Measurements from ENCODE around the gene HOMER2.
"Not testable (repeated sequence)": the region's sequence is repeated elsewhere in the genome, so short reads cannot be mapped to it uniquely, and the experiment has no call there.

HOMER2 gene

GRCh38 chr15:82895983-82896382, 56.5 kb downstream of the HOMER2 start:
- no peak for DNase-seq (ENCODE audit: low read depth in 2 of 2)

- DNase-seq (ENCODE audit: low read depth in 2 of 2) = no peak
Measured at GRCh38 chr15:82894971-82895520, 57.5 kb downstream of the HOMER2 start.

- not testable (repeated sequence) for DNase-seq (ENCODE audit: low read depth in 2 of 2)
Measured at GRCh38 chr15:82893473-82893872, 59.0 kb downstream of the HOMER2 start.

GRCh38 chr15:82892573-82892972, 59.9 kb downstream of the HOMER2 start:
- DNase-seq (ENCODE audit: low read depth in 2 of 2) = no peak

- DNase-seq (ENCODE audit: low read depth in 2 of 2) = no peak
Measured at GRCh38 chr15:82890995-82891390, 61.5 kb downstream of the HOMER2 start.

GRCh38 chr15:82890338-82890994, 62.1 kb downstream of the HOMER2 start:
- DNase-seq (ENCODE audit: low read depth in 2 of 2) = no peak

DNA sequence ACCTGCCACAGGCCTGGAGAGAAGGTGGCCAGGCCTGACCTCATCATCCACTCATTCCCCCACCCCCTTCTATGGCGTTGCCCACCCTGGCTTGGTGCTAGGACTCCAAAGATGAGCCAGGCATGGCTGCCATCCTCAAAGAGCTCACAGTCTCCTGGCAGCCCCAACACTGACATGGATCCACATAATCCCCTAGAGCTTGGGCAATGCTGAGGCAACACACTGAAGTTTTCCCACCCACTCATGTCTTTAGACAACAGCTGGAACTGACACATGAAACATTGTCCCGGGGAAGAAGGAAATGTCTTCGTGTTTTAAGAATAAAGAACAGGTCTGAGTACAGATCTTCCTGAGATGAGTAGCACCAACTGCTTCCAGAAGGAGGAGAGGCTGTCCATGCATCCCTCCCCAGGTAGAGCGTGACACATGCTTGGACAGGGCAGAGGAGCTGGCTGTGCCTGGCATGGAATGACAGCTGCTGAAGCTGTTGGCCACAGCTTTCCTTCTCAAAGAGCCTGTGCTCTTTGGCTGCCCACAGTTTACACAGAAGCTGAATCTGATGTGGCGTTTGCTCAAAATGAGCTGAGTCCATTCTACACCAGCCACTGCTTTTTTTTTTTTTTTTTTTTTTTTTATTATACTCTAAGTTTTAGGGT, 70.1 kb downstream of the HOMER2 start:
- no peak for DNase-seq (ENCODE audit: low read depth in 2 of 2)

GRCh38 chr15:82881747-82882146, 70.8 kb downstream of the HOMER2 start:
- no peak for DNase-seq (ENCODE audit: low read depth in 2 of 2)

DNA sequence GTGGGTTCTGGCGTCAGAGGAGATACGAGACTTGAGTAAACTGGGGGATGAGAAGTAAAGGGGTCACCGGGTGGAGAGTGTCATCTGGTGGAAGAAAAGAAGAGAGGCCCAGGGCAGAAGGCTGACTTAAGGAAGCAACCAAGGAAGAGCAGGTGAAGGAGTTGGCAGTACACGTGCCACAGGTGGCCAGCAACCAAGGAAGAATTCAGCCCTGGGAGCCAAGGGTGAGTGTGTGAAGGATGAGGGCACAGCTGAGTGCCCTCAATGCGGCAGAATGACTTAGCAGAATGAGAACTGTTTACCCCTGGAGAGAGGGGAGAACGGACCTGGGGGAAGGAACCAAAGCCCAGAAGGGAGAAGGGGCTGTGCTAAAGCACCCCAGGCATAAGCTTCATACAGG, 71.8 kb downstream of the HOMER2 start:
- DNase-seq (ENCODE audit: low read depth in 2 of 2) = no peak

DNA sequence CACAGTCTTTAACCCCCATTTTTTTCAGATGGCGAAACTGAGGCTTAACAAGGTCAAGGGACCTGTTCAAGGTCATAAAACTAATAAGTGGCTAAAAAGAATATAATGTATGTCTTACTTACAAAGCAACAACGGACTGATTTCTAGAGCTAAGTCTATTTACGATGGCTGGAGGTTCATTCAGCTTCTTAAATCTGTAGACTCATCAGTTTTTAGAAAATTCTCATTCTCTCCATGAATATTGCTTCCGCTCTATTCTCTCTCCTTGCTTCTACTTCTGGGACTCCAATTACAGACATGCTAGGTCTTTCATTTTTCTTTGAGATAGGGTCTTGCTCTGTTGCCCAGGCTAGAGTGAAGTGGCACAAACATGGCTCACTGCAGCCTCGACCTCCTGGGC, 74.2 kb downstream of the HOMER2 start:
- no peak for DNase-seq (ENCODE audit: low read depth in 2 of 2)

- no peak for DNase-seq (ENCODE audit: low read depth in 2 of 2)
Measured at GRCh38 chr15:82877825-82878224, 74.7 kb downstream of the HOMER2 start.

DNA sequence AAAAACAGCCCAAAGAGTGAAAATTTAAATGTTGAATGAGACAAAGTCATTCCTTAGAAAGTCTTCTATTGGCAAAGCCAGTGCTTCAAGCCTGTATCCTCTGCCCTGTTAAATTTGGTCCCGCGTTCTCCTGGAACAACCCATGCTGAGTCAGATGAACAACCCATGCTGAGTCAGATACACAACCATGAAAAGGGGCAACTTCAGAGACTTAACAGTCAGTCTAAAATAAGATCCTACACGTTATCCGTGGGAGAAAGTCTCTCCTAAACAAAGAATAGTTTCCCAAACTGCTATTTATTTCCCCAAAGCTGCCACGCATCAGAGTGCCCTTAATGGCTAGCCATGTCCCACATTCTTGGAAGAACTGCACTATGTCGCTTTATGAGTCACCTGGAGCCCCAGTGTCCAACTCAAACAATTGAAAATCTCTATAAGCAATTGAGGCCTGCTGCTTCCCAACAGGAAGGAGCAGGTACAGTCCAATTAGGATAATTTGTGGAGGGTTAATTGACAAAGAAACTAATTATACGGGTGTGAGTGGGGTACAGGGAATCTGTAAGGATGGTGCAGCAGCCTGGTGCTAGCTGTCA, 77.0 kb downstream of the HOMER2 start:
- DNase-seq (ENCODE audit: low read depth in 2 of 2) = no peak

- no peak for DNase-seq (ENCODE audit: low read depth in 2 of 2)
Measured at GRCh38 chr15:82874961-82875360, 77.6 kb downstream of the HOMER2 start.

DNA sequence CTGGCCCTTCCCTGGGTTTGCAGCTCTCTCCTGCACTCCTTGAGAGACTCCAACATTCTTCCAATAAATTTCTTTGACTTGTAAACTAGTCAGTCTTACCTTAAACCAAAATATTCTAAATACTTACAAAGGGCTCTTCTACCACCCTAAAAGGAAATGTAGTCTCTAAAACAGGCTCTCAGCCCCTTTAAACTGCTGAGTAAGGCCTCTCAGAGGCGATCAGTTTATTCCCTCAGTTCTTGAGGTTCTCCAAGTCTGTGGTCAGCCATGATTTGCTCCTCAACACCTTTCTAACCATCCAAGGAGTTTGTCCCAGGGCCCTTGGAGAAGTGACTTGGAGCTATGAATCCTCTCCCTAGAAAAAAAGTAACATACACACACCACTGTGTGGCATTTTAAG, 78.3 kb downstream of the HOMER2 start:
- DNase-seq (ENCODE audit: low read depth in 2 of 2) = no peak

- no peak for DNase-seq (ENCODE audit: low read depth in 2 of 2)
Measured at GRCh38 chr15:82873000-82873680, 79.4 kb downstream of the HOMER2 start.

DNA sequence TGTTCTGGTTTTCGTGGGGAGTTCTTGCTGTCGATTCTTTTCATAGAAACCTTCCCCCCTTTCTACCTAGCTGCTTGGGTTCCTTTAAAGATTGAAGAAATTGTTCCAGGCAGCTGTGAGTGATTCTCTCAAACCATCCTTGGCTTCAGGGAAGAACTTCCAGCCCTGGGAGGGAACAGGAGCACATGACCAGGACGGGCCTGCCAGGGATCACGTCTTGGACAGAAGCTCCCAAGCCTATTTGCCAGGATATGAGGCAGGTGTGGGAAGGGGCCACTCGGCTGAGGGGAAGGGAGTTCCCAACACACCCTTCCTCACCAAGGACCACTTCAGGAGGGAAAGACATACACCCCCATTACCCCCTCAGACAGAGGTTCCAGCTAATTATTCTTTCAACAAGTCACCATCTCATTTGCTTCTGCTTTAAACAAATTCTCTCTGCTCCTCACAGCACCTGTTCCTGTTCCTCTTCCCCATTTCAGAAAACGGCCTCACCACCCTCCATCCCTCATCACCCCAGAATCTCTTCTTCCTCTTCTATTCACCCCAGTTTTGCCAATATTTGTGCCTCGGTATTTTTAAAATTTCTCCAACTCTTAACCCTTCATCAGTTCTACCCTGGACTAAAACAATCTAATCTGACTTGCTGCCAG, 80.6 kb downstream of the HOMER2 start:
- DNase-seq (ENCODE audit: low read depth in 2 of 2) = no peak

- no peak for DNase-seq (ENCODE audit: low read depth in 2 of 2)
Measured at GRCh38 chr15:82871358-82871757, 81.2 kb downstream of the HOMER2 start.

DNA sequence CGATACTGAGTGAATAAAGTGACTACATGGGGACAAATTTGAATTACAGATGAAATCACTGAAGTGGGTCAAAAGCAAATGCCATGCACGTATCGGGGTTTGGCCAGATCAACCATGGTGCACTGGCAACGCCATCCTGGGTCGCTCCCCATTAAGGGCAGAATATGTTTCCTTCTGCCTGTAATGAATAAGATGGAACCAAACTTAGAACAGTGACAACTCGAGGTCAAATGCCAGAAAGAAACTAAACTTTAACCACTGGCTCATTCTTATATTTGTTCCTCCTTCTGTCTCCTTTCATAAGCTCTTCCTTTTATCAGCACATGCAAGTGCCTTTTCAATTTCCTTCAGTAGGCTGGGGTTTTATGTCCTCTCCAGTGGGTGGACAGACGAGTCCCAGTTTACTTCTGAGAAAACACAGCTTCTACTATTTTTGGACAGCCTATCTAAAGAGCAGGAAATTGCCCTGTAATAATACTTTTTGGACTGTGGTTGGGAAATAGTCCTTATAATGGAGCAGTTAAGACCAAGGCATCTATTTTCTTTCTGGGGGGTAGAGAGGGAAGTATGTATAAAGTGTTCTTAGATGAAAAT, 81.7 kb downstream of the HOMER2 start:
- no peak for DNase-seq (ENCODE audit: low read depth in 2 of 2)

DNA sequence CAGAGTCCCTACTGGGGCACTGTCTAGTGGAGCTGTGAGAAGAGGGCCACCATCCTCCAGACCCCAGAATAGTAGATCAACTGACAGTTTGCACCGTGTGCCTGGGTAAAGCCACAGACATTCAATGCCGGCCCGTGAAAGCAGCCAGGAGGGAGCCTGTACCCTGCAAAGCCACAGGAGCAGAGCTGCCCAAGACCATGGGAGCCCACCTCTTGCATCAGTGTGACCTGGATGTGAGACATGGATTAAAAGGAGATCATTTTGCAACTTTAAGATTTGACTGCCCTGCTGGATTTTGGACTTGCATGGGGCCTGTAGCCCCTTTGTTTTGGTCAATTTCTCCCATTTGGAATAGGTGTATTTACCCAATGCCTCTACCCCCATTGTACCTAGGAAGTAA, 86.5 kb downstream of the HOMER2 start:
- DNase-seq (ENCODE audit: low read depth in 2 of 2) = not testable (repeated sequence)

- DNase-seq (ENCODE audit: low read depth in 2 of 2) = not testable (repeated sequence)
Measured at GRCh38 chr15:82865581-82865980, 86.9 kb downstream of the HOMER2 start.

DNA sequence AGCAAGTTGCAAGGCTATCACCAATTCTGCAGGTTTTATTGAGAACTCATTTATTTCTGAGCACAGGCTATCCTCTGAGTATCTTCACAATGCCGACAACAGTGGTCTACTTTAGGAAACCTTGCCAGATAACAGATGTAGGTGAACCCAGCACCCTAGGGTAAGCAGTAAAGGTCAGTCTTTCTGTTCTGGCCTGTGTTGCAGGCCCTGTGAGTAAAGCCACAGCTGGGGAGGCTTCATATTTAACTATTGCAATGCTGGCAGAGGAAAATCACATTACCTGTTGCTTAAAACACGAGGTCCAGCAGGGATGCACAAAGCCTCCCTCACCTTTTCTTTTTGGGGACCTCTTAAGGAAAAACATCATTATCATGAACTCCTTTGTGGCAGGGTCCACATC, 87.6 kb downstream of the HOMER2 start:
- DNase-seq (ENCODE audit: low read depth in 2 of 2) = no peak

- no peak for DNase-seq (ENCODE audit: low read depth in 2 of 2)
Measured at GRCh38 chr15:82862886-82863285, 89.6 kb downstream of the HOMER2 start.

All from stimulated activated CD8-positive, alpha-beta memory T cell treated with anti-CD3 and anti-CD28 coated beads, Interleukin-7, amount 100 ng/mL, for 4 hours (primary cell).